DMS 273 treated with DMSO at 0.1 percent for 48 hours (cell line): ENCODE results near the gene CSRP1.

Experiments used
- DNase-seq: peaks from one replicate; lab custom pipeline; 2025; lab: John Stamatoyannopoulos, UW

CSRP1 gene

DNA sequence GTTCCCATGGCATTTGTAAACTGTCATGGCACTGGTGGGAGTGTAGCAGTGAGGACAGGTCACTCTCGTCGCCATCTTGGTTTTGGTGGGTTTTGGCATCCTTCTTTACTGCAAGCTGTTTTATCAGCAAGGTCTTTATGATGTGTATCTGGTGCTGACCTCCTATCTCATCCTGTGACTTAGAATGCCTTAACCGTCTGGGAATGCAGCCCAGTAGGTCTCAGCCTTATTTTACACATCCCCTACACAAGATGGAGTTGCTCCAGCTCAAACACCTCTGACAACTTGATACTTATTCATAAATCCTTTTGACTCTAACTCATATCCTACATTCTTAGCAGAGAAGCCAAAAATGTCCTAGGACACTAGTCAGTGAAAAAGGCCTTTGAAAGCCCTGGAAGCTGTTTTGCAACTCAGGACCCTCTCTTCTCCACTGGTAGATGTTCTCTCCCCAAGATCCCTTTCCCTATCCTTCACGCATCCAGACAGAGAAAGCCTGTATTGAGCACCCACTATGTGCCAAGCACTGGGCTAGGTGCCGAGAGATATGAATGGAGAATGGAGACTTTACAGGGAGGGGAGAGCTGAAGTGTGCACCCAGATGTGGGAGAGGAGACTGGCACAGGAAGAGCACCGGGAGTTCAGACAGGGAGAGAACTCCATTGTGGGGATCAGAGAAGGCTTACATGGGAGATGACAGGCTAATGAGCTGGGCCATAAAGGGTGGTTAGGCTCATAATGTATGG lies 6.7 kb upstream of the CSRP1 start:
- DNase-seq, result no peak

DNA sequence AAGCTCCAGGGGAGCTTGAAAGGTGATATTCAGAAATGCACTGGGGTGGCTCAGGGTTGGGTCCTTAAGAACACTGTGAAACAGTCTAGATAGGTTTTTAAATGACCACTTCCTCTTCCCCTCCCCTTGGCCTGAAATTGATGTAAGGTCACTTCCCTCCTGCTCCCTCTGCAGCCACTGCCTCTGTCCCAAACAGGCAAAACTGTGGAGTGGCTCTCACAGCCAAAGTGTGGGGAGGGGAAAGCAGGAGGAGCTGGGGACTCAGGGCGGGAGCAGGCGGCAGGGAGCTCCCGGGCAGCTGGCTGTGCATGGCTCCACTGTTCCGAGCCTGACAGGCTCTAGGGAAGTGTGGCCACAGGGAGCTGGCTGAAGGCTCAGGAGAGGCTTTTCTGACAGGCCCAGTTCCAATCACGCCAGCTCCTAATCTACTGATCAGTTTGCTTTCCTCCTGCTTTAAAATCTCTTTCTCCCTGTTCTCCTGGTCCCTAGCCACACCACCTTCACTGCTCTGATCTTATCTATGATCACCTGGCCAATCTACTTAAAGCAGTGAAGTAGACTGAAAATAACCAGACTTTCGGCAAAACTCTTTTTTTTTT lies 5.1 kb upstream of the CSRP1 start:
- DNase-seq, result no peak

DNA sequence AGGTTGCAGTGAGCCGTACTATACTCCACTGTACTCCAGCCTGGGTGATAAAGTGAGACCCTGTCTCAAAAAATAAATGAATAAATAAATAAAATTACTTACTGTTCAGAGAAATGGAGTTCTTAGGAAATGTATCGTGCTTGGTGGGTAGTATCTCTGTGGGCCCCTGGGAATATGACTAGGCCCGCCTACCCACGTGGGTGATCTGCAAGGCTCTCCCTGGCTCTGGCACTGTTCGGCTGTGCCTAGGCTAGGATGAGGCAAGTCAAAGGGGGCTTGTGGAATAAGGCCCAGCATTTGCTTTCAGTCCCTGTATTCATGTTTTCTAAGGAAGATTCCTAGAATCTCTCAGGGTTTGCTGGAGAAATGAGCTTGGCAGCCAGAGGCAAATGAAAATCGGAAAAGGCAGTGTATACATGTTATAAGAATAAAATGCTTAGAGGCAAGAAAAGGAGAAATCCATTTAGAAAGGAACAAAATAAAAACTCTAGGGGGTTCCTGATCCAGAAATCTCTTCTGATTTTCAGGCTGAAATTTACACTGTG lies 4.5 kb upstream of the CSRP1 start:
- no peak for DNase-seq

DNA sequence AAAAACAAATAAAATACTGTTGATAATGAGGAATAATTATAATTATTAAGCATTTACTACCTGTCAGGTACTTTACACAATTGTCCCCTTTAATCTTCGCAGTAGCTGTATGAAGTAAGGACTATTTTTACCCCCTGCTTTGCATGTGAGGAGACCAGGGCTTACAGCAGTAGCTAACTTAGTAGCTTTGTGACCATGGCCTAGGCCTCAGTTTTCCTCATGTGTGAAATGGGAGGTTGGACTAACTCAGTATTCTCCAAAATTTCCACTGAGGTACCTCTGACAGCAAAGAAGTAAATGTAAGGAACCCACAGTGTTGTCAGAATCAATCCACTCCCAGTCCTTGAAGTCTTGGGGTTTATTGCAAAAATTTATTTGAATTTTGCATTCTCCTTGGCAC lies 3.8 kb upstream of the CSRP1 start:
- DNase-seq, result no peak

DNA sequence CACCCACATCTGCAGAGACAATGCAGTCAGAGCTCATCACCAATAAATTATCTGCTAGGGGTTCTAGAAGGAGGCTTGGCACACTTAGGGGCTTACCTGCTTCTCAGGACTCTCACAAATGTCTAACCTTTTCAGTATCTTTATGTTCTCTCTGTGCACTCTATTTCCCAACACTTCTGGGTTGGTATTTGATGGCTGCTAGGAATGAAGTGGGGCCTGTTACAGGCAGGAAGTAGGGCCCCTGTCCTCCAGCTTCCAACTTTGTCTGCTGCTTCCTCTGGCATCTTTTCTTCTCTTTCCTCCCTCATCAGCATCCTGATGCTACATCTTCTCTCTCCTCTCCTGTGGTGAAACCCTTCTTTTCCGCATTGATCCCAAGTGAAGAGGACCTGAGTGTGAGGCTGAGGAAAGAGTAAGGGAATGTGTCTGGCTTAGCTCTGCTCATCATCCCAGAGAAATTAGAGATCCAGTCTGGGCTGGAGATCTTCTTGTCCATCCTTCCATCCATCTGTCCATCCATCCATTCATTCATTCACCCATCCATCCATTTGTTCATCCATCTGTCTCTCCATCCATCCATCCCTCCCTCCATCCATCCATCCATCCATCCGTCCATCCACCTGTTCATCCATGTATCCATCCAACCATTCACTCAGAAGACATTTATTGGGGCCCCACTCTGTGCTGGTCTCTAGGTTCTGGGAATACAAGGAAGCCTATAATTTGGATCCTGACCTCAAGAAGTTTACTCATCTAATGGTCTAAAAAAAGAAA lies 2.9 kb upstream of the CSRP1 start:
- DNase-seq, result no peak

DNA sequence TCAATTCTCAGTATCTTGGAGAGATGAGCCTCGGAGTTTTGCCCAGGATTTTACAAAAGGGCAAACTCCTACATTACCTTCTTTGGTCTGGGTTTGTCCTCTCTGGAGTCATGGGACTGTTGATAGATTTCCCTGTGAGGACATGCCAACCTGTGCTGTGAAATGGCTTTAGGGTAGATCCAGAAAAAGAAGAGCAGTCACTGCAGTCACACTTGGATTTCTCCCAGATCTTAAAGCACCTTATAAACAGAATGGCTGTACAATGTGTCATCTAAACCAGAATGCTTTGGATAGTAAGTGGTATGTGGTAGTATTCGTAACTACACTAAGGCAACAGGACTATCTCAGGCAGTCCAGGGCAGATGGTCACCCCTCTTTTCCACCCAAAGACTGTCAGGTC lies 1.9 kb upstream of the CSRP1 start:
- DNase-seq, result no peak

DNA sequence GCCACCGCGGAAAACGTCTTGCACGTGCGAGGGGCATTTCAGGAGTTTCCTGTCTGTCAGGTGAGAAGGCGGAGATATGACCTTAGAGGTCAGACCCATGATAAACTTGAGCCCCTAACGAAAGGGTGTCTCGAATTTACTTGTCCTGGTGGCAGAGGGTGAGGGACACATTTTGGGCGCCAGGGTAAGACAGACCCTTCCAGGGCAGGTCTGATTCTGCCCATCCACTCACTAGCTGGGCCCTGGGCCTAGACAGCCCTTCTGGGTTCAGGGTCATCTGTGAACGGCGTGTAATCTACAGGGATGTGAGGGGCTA lies 395 bp upstream of the CSRP1 start:
- no peak for DNase-seq

DNA sequence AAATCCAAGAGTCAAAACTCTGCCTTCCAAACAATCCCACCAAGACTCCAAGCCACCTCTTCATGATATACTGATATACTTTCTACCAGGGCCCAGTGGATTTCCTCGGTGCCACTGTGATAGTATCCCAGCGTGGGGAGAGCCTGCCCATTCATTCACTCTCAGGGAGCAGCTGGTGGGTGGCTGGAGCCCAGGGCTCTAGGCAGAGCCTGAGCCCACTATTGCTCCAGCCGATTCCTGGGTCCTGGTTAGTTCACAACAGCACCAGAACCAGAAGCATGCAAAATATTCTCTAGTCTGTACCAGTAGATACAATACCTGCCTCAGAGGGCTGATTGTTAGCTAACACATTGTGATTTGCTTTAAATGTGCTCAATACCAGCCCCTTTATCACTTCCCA lies 831 bp downstream of the CSRP1 start:
- DNase-seq, result no peak

DNA sequence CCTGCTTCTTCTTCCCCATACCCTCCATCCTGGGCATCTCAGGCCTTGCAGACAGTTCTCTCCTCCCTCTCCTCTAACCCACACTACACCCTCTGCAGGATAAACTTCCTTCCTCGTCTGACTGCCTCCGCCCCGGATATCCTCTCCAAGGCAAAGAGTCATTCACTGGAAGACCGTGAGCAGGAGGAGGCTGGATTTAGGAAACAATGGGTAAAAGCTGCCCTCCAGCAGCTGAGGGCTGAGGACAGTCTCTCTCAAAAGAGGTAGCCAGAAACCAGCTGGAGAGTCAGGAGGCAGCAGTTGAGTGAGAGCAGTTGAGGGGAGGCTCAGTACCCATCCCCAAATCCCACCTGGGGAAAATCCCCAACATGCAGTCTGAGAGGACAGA lies 1.4 kb downstream of the CSRP1 start:
- DNase-seq, result no peak

DNA sequence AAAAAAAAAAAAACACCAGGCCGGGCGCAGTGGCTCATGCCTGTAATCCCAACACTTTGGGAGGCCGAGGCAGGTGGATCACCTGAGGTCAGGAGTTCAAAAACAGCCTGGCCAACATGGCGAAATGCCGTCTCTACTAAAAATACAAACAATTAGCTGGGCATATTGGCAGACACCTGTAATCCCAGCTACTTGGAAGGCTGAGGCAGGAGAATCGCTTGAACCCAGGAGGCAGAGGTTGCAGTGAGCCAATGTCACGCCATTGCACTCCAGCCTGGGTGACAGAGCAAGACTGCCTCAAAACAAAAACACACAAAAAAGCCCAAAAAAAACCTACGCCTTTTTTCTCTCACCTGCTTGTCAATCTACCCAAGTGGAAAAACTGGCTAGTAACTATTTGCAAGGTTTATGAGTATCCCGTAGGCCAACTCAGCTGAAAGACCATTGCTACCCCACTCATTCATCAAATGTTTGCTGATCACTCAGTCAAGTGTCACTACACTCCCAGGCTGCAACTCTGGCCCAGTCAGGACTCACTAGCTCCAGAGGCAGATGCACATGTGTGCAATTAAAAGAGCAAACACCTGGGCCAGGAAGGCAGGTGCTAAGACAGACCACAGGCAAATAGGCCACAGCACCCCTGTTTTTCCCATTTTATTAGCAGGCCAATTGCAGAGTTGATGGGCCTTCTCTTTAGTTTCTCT lies 2.0 kb downstream of the CSRP1 start:
- no peak for DNase-seq

DNA sequence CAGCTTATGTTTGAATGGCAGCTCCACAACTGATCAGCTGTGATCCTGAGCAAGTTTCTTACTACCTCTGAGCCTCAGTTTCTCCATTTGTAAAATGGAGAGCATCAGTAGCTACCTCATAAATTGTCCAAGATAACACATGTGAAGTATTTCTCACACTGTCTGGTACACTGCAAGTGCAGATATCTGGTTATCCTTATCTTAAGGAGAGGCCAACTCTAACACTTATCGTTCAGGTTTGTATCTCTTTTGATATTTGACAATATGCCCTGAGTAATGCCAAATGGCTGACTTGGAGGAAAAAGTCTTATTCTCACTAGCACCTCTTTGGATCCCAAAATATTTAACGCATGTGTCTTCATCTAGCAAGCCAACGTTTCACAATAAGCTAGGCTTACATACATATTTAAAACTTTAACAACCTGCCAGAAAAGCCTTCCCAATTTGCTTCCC lies 2.7 kb downstream of the CSRP1 start:
- DNase-seq, result no peak

DNA sequence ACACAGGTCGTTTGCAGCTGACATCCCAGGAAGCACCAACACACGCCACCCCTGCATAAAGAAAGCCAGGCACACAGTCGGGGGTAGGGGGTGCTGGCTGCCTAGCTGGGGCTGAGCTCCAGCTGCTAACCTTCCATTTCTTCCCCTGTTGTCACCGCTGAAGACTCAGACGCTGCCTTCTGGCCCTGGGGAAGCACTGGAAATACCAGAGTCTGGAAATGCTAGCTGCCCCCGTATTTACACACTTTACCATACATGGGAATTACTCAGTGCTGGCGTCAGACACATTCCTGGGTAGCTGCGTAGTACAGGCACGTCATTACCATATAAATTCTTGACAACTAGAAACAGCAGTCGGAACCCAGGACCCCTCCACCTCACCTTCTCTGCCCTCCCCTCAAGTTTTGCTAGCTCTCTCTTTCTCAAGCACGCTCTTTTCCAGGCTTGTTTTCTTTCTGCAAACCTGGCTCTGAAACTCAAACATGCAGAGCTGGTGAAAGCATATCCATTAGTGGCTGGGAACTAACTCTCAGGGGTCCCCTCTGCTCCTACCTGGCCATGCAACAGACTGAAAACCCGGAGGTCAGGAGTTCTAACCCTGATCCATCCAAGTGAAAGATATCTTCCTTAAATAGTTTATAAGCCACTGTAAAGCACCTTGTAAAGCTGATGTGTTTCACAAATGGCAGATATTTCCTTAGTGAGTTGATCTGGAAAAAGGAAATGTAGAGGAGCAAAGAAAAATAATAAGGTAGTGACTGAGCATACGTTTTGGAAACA lies 3.3 kb downstream of the CSRP1 start:
- no peak for DNase-seq

DNA sequence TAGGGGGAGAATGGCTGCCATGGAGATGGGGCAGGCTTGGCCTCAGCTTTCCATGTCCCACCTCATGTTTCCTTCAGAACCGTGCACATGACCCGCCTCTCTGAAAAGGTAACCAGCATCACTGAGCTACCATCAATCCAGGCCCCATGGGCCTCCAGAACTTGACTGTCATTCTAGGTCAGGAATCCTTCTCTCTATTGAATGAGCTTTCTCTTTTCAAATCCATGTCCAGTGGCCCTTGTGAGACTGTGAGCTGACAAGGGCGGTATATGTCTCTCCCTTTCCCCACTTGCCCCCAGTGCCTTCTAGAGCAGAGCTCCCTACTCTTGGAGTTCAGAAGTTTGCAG lies 4.4 kb downstream of the CSRP1 start:
- DNase-seq, result no peak

DNA sequence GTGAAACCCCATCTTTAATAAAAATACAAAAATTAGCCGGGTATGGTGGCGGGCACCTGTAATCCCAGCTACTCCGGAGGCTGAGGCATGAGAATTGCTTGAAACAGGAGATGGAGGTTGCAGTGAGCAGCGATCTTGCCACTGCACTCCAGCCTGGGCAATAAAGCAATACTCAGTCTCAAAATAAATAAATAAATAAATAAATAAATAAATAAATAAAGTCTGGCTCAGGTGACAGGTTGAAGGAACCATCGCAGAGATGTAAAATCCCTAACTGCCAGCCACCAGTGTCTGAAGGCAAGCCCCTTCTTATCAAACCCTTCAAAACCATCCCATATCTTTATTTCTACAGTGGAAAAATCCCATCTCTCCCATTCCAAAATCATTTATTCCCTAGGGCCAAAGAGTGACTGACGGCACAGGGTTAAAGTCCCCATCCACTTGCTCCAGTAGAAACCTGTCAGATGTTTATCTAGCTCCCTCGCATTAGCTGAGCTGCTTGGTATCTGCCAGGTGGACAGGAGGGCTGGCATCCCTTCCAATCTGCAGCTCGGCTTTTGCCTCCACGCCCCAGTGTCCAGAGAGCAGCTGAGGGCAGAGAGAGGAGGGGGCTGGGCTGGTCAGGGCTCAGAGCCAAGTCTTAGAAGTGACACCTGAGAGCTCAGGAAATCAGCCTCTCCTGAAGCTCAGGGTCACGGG lies 5.0 kb downstream of the CSRP1 start:
- no peak for DNase-seq

DNA sequence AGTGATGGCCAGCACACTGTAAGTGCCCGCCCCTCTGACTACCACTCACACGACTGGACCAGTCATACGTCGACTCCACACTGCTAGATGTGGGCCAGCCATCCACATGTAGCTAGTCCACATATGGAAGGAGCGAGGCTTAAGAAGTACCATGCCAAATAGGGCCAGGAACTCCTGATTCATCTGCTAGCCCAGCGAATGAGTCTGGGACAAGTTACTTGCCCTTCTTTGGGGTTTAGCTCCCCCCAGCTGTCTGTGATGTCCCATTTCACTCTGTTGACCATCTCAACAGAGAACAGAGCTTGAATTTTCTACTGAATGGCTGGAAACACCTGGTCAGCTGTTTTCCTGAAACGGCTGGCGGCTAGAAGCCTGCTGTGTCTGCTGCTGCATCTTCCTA lies 5.8 kb downstream of the CSRP1 start:
- no peak for DNase-seq

DNA sequence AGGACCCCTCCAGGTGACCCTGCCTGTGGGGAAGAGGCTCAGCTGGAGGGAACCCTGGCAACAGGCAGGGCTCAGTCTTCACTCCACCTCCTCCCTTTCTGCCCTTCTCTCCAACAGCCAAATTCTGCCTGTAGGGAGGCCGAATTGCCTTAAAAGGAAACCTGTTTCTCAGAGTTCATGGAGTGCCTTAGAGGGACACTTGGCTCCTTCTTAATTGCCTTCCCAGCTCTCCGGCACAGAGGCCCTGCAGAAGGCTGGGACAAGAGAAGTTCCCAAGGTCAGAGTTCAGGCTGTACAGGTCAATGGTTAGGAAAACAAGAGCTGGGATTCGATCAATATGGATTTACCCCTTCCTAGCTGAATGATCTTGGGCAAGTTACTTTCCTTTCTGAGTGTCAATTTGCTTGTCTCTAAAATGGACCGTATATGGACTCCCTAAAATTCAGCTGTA lies 6.2 kb downstream of the CSRP1 start:
- DNase-seq, result no peak

DNA sequence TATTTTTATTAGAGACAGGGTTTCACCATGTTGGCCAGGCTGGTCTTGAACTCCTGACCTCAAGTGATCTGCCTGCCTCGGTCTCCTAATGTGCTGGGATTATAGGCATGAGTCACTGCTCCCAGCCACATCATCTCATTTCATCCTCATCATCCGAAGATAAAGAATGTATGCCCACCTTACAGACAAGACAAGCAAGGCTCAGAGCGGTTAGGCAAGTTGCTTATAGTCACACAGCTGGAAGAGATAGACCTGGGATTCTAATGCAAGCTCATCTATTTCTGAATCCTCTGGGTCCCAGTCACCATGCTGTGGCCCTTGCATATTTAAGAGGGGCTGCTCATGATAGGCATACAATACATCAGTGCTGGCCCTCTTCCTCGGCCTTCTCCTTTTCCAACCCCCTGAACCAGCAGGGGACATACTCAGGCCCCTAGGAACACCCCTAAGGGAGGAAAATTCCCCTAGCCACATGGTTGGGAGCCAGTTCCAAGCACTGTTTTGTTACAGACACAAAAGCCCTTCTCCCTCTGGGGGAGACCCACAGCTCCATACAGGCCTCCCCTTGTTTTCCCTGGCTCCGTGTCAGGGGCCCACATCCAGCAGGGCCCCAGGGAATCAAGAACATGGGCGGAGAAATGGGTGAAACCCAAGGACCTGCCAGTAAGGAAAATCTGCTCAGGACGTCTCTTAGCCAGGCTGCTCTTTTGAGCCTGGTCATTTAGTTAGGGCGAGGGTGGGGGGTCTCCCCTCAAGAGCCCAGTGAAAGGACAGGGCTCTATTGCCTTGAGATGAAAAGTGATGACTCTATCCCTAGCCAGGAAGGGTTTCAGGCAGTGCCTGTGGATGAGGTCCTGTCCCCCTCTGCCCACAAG lies 6.9 kb downstream of the CSRP1 start:
- DNase-seq, result no peak

DNA sequence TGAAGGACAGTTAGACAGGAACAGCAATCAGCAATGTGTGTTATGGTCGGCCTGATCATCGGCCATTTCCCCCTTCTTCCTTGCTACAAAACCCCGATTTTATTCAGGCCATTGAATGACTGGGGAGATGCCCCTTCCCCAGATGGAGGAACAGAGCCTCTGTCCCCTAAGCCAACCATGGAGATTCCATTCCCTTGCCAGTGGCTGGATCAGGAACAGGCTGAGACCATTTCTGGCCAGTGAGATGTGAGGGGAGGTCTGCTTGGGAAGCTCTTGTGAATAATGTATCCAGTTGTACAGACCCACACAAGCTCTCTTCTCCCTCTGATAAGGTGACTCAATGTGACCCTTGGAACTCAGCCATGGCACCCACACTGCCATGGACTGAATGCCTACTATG lies 7.7 kb downstream of the CSRP1 start:
- no peak for DNase-seq

DNA sequence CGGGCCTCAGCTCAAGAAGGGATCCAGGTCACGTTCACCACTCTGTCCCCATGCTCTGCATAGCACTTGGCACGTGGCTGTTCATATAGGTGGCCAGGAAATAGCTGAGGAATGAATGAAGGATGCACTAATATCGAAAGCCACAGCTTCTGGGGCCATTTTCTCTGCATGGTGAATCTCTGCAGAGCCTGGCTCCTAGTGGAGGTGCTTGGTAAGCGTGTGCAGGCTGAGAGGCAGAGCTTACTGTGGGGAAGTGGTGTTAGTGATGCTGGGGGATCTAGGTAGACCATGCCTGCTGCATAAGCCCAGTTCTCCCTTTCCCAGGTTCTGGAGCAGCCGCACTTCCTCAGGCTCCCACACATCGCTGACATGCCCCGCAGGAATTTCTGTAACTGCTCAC lies 8.3 kb downstream of the CSRP1 start:
- DNase-seq, result no peak

DNA sequence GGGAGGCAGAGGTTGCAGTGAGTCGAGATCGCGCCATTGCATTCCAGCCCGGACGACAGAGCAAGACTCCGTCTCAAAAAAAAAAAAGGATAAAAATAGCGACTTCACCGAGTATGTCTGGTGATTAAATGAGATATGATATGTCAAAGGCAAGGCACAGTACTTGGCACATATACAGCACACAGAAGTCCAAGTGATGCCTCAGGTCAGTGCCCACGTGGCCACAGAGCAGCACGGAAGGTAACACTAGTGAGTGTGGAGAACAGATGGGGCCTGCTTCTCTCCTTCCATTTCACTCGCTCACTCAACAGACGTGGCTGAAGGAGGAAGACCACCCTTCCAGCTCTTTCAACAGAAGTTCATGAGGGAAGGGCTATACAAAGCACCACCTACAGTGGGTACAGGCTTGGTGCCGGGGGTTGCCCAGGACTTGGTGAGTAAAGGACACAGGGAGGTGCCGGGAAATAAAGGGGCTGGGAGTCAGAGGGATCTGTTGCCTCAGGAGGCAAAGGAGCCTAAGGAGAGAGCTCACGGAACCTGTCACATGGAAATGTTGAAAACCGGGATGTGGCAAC lies 8.9 kb downstream of the CSRP1 start:
- DNase-seq, result no peak
